Endothelial cell of umbilical vein (primary cell): ENCODE results near the gene BAD.

Experiments
- CTCF ChIP-seq, 2 donors: IDR thresholded peaks; 1 replicate in 1 of 2; 2 replicates in 1 of 2; pipeline ENCODE4 v1.5.1; 2011; ENCODE audit warnings: low read length in 2 of 2, mild to moderate bottlenecking in 2 of 2, moderate library complexity in 2 of 2, control low read depth in 1 of 2, inconsistent platforms in 1 of 2, low read depth in 1 of 2; ENCODE audit not compliant: insufficient read depth in 1 of 2; ENCODE audit errors: extremely low read depth in 1 of 2
- EZH2 ChIP-seq: IDR thresholded peaks from 2 replicates; pipeline ENCODE4 v1.6.1; 2012; ENCODE audit warnings: borderline replicate concordance, low read depth, mild to moderate bottlenecking, moderate library complexity, low read length, inconsistent platforms; ENCODE audit not compliant: severe bottlenecking
- FOS ChIP-seq: IDR thresholded peaks from 2 replicates; pipeline ENCODE4 v1.6.1; 2011; ENCODE audit warnings: mild to moderate bottlenecking, low read length, moderate library complexity, borderline replicate concordance; ENCODE audit not compliant: insufficient read depth
- JUN ChIP-seq: IDR thresholded peaks from 2 replicates; pipeline ENCODE4 v1.6.1; 2011; ENCODE audit warnings: borderline replicate concordance, low read depth; ENCODE audit not compliant: insufficient read length, insufficient read depth
- MYC ChIP-seq: IDR thresholded peaks from one replicate; pipeline ENCODE4 v1.6.1; 2011; ENCODE audit warnings: mild to moderate bottlenecking, low read depth, low read length
- POLR2A ChIP-seq: IDR thresholded peaks from 2 replicates; pipeline ENCODE4 v1.6.1; 2012; ENCODE audit warnings: low read depth, mild to moderate bottlenecking, control low read depth, low read length
- POLR2AphosphoS5 ChIP-seq: IDR thresholded peaks from 2 replicates; pipeline ENCODE4 v1.6.1; 2012; ENCODE audit warnings: low read depth, mild to moderate bottlenecking, control low read depth, low read length, moderate library complexity; ENCODE audit not compliant: insufficient read depth
- TF ChIP-seq, protein P1 (sequence below): IDR thresholded peaks from 2 replicates; pipeline ENCODE4 v1.6.1; 2011; ENCODE audit not compliant: insufficient read depth, insufficient read length

DNA sequence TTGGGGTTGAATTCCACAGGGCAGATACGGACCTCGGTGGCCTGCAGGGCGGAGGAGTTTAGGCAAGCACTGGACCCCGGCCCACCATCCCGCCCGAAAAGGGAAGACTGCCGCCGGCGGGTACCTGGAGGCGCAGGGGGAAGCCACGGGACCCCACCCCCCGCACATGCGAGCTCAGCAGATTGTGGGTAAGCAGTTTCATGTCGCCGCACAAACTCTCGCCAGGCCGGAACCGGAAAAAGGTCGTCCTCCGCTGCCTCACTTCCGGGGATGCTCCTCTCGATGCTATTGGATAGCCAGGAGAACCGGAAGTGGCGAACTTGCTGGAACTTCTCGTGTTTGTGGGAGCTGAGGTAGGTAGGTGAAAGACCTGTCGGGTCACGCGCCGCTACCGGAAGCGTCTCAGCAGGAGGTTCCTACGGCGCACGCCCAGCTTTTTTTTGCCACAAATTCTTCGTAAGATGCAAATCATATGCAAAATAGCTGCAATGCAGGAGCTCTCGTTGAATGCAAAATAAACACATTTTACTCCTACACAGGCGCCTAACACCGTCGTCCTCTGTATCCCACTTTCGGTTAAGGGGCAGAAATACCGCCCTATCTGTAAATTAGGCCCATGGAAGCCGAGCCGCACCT is 33.0 kb upstream of the BAD start, which contains the start of gene TRMT112:
- TF ChIP-seq POLR2AphosphoS5 (peak; percentile 83), CTCF (IDR thresholded peaks at IDR 0.05; ENCODE audit: extremely low read depth in 1 of 2, insufficient read depth in 1 of 2, low read depth in 1 of 2, low read length in 2 of 2) (no peak), POLR2A (peak; percentile 84), FOS (no peak), EZH2 (no peak), JUN (no peak), MYC (no peak)
- TF ChIP-seq, protein P1, sequence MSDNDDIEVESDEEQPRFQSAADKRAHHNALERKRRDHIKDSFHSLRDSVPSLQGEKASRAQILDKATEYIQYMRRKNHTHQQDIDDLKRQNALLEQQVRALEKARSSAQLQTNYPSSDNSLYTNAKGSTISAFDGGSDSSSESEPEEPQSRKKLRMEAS: peak; percentile 30
